ENCODE measurements around the gene HACD2.

Gene HACD2

DNA sequence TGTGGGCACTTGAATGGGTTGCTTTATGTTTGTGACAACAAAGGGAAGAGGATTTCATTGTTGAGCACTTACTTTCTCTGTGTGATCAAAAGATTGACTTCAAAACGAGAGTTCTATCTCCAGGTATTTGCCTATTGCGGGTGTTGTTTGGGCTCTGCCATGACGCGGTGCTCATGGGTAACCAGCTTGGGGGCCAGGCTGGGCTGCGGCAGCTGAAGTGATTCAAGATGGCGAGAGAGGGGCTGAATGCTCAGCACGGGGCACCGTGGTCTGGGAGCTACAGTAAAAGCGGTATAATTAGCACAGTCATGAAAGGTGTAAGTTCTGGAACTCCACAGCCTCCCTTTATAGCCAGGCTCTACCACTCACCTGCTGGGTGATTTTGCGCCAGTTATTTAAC is 105.0 kb downstream of the HACD2 start:
- no peak for DNase-seq

DNA sequence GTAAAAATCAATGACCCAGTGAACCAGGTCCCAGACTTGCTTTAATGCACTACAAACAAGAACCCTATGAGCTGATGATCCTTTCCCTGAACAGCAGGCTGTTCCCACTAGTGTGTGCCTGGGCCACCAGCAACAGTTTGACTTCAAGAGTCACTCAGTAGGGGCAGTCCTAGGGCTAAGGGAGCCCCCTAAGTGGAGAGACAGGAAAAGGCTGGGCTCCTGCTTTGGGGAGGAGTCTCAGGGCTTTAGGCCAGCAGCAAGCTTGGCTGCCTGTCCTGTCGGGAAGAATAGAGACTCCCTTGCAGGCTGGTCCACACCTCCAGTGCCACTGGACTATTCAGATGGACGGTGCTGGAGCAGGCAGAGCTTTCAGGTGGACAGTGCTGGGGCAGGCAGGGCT is 106.5 kb downstream of the HACD2 start:
- DNase-seq: no peak

DNA sequence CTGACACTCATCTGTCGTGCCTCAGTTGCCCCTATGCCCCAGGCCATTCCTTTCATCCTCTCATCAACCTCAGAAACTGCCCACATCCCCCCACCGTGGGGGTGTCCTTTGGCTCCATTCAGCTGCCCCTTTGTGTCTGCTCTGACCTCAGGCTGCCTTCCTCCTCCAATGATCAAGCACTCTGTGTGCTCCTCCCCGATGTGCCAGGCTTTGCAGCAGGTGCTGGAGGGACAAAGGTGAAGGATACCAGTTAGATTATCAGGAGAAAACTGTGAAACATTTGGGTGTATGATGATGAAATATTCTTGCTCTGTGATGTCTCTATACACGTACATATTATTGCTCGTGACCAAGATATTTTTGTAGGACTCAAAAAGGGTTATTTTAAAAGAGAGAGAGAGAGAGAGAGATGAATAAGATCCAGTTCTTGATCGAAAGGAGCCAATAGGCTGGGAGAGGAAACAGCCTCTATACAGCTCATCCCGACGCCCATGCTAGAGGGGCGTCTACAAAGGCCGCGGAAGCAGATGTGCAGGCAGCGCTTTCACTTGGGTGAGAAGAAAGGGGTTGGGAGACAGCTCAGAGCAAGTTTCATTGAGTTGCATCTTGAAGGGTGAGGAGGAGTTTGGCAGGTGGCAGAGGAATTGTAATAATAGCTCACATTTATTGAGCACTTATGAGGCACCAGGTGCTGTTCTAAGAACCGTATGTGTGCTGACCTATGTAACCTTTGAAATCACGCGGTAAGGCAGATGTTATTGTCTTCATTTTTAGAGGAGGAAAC is 107.7 kb downstream of the HACD2 start:
- no peak for DNase-seq

DNA sequence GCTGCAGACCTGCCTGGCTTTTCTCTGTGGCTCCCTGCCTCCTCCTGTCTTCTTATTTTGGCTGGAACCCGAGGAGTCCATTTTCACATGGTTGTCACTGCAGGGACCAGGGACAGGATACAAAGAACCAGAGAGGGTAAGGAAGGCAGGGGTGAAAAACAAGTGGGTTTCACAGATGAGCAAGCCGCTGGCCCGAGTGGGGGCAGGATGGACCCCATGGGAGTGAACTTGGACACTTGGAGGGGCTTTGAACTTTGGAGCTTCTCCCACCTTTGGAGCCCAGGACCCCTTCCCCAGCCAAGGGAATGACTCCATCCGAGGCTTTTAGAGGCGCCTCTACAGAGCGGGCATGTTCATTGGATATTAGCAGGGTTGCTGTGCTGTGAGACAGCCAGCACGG is 109.1 kb downstream of the HACD2 start:
- DNase-seq: no peak

DNA sequence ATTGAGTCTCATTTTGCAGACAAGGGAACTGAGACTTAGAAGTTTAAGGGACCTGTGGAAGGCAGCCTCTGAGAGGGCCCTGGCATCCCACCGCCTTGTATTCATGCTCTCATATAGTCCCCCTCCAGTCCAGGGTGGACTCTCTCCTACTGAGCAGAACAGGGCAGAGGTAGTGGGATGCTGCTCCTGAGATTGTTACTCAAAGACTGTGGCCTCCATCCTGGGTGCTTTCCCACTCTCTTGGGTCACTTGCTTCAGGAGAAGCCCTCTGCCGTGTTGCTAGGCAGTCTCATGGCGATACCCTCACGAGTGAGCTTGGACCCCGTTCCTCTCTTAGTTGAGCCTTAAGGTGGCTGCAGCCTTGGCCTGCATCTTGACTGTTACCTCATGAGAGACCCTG is 113.7 kb downstream of the HACD2 start:
- no peak for DNase-seq

DNA sequence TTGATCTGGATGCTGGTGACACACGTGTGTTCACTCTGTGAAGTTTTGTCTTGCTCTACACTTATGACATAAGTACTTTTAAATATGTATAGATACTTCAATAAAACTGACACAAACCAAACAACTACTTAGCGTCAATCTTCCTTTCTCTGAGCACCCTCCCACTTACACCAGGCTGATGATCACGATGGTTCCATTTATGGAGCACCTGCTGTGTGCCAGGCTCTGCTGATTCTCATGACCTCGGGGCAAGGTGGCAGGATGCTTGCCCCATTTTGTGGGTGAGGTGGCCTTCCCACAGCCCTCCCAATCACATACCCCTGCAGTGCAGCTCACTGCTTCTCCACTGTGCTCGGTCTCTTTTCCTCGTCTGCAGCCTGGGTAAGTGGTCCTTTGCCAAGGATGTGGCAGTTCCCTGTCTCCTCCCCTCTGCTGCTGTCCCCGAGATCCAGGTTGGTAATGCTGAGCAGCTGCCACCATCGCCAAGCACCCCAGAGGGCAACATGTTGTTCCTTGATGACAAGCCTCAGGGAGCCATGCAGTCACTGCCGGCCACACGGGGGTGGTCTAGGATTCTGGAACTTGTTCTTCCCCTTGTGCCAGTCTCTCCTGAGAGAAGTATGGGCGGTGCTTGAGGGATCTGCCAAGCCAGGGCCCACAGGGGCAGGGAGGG is 115.4 kb downstream of the HACD2 start:
- DNase-seq: no peak

DNA sequence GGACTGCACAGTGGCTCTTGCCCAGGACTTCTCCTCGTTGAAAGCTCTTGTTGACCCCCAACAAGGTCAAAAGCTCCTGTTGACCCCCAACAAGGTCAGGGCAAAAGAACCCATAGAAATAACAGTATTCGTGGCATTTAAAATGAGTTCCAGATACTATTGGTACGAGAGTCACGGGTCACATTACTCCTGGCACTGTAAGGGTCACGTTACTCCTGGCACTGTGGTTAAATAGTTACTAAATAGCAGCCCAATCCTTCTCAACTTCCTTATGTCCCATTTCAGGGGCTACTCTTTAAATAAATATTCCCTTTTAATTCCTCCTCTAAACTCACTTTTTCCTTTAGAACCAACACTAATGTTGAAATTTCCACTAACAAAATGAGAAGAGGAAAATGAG is 117.8 kb downstream of the HACD2 start:
- DNase-seq: no peak

DNA sequence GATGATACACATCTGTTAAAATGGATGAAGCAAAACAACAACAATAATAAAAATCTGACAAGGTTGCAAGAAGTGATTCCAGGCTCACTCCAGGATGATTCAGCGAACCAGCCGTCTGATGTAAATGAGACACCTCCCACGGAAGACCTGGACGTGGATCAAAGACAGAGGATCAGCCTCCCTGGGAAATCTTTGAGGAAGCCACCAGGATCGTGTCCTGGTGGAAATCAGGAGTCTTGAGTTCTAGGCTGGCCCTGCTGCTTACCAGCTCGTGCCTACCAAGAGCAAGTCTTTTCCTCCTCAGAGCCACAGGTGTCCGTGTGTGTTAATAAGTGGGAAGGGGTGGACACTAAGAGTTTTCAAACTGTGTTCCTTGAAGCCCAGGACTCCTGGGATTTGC is 120.6 kb downstream of the HACD2 start:
- no peak for DNase-seq

DNA sequence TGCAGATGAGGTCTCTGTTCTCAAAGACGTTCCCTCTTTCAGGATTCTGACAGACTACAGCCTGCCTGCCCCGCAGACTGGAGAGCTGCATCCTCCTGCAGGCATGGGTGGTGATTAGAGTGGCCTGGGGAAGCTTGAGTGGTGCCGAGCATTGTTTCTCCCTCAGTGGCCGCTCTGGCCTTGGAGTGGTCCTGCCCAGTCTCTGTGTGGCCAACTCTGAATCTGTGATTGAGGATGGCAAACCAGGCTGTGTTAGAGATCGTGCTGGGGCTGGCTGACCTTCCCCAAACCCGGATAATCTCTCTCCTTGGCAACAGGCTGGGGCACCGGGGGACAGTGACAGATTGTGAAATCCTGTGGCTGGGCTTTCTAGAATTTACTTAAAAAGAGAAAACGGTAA is 125.0 kb downstream of the HACD2 start:
- DNase-seq: no peak

DNA sequence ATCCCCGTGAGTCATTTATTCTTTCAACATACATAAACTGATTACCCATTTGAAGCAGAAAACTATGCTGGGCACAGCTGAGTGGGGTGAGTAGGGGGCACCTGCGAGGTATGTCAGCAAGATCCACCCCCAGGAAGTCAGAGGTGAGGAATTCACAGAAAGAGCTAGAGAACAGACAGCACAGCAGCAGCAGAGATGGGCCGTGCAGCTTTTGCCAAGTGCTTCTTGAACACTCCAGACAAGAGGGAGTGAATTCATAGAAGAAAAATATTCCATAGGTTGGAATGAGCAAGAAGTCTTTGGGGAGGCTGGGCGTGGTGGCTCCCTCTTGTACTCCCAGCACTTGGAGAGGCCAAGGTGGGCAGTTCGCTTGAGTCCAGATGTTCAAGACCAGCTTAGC is 126.6 kb downstream of the HACD2 start:
- DNase-seq: no peak

DNA sequence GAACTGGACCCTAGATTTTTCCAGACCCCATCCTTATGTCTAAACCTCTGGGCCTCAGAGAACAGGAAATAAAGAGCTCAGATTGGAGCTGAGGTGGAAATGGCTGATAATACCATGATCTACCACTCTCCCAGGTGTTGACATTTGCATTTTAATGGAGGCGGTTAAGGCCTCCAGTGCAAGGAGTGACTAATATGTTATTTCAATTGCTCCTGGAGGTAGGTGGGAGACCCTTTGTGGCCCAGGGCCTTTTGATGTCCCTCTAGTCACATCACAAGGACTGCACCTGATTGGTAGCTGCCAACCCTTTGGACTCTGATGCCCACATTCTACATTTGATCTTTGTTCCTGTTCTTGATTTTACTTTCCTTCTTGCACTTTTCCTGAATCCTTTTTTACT is 127.0 kb downstream of the HACD2 start:
- no peak for DNase-seq

DNA sequence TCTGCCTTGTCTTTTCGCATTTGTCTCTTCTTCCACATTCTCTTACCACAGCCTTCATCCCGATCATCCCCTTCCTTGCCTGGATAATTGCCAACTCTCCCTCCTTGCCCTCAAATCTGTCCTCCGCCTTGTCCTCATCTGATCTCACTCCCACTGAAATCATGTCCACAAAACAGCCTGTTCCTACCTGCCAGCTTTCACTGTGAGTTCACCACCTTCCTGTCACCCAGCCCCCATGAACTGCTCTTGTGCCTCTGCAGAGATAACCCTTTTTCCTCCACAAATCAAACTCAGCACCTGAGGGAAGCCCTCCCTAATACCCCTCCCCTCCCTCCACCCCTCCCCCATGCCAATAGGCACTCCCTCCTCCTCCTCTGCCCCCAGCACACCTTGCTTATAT is 131.2 kb downstream of the HACD2 start:
- no peak for DNase-seq

DNA sequence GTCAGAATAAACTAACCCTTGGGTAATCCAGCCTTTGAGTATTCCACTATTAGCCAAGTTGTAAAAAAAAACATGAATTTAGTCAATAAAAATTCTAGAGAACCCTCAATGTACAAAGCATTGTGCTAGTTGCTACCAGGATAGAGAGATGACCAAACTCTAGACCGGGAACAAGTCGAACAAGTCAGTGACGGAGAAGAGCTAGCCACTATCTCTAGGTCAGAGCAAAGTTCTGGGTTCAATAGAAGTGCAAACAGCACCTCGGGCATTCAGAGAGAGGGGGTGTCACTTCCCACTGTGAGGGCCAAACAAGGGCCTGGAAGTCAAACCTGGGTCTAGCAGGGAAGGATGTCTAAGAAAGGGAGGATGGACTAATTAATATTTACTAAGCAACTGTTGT is 133.7 kb downstream of the HACD2 start:
- DNase-seq: no peak

DNA sequence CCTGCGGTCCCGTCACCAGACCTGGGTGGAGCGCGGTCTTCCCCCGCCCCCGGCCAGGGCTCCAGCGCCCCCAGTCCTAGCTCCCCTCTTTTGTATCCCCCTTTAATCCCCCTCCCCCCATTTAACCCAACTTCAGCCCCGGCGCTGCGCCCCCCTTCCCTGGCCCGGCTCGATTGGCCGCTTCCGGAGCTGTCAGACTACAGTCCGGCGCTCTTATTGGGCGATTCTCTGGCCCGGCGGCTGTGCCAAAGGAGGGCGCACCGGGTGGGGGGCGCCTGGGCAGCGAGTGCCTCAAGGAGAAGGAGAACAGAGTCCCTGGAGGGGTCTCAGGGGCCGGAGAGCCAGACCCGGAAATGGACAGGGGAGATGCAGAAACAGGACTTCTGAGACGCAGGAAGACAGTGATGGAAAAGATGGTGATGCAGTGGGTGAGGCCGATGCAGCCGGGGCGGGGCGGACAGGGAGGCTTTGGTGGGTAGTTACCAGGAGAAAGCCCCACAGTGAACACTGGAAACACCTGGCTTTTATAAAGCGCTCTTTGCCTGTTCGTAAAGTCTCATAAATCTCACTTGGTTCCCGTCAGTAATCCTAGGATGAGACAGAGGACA is 134.8 kb downstream of the HACD2 start:
- no peak for DNase-seq

DNA sequence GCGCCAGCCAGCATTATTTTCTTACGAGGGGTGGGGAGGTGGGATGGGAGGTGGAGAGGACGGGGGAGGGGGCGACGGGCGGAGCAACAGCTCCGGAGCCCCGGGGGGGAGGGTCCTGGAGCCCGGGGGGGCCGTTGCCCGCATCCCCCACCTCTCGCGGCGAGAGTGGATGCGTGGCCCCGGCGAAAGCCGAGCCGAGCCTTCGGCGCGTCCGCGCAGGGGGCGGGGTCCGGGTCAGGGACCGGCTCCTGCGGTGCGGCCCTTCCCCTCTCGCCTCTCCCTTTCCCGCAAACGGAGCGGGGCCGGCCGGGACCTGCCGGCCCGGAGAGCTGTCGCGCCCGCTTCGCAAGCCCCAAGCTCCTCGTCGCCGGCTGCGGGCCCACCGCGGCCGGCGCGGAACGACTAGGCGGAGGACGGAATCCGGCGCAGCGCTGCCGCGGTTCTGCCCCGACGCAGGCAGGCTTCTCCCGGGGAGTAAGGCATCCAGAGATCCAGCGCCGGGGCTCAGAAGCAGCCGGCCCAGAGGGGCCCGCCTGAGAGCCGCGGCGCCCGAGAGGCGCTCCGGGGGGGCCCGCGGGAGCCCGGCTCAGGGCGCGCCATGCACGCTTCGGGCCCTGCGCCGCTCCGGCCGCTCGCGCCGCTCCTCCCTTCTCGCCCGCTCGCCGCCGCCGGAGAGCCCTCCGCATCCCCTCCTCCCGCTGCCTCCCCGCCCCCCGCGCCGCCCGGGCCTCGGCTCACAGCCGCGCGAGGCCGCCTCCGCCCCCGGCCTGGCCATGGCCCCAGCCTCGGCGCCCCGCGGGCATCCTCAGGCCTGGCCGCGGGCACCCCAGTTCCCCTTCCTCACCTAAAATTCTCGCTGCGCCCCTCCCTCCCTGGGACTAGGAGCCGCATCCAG is 135.5 kb downstream of the HACD2 start:
- no peak for DNase-seq

DNA sequence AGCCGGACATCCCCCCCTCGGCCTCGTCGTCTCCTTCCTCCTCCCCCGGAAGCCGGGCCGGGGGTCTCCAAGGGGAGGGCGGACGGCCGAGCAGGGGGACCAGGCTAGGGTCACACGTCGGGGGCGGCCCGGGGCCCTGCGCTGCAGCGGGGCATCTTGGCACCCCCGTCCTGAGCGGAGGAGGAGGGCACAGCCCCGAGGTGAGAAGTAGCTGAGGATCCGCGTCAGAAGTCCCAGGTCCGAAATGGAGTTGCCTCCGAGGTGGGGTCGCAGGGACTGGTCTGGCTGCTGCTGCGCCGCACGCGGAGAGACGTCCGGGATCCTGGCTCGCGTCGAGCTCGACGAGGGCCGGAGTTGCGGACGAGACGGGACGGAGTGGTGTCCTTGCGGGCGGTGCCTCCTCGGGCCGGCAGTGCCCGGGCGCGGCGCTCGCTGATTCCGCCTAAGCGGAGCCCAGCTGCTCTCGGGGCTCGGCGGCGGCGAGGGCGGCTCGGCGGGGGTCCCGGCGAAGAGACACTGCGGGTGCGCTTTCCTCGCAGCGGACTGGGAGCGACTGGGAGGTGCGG is 136.2 kb downstream of the HACD2 start, which contains the start of gene ADCY5:
ADCY5 (minus strand) TSS at position 555 of the 566 bp plus-strand sequence; CDS start at position 10, 545 bp downstream.
- no peak for DNase-seq

DNA sequence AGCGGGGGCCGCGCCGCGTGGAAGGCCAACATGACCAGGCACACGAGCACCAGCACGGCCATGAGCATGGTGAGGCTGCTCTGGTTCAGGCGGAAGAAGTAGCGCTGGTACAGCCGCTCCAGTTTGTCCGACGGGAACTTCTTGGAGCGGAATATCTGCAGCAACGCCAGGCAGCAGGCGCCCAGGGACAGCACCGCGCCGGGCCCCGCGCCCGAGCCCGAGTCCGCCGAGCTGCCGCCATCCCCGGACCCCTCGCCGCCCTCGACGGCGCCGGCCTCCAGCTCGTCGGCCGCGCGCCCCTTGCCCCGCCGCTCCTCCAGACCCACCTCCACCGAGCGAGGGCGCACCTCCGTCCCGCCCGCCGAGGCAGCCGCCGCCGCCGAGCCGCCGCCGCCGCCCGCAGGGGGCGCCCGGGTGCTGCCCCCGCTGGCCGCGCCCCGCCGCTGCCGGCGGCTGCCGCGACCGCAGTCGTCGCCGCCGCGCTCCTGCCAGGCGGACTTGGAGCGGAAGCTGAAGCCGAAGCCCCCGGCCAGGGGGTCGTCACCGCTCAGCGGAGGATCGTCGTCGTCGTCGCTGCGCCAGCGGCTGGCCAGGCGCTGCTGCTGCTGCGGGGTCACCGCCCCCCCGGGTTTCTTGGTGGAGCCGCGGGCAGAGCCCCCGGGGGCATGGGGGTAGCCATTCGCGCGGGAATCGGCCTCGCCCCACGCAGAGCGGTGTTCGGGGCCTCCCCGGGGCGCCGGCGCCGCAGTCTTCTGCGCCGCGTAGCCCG is 136.9 kb downstream of the HACD2 start:
- DNase-seq: no peak

DNA sequence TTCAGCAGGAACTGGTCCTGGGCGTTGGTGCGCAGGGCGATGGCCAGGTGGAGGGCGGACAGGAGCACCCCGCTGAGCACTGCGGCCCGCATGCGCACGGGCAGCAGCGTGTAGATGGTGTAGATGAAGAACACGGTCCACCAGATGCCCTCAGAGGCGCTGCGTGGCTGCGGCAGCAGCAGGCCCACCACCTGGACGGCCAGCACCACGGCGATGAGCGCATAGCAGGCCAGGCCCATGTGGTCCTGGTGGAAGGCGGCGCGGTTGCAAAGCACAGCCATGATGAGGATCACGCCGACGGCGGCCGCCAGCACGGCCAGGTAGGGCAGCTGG is 137.5 kb downstream of the HACD2 start:
- no peak for DNase-seq

DNA sequence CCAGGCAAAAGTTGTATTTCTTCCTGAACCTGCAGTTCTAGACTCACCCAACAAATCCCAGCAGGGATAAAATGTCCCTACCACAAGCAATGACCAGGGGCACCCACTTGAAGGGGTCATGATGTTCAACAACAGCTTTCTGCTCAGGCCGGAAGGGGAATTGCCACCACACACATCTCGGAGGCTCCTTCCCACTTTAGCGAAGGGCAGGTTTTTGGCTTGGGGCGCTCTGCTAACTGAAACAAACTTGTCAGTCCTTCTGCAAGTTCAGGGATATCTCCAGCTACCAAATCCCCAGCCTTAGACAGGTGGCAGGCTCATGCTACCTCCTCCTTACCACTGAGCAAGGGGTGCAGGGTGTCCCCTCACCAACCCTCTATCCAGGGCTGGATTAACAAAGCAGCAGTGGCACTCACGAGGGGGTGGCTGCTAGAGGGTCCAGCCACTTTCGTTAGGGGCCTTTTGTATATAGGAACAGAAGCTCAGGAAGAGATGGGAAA is 138.2 kb downstream of the HACD2 start:
- no peak for DNase-seq

DNA sequence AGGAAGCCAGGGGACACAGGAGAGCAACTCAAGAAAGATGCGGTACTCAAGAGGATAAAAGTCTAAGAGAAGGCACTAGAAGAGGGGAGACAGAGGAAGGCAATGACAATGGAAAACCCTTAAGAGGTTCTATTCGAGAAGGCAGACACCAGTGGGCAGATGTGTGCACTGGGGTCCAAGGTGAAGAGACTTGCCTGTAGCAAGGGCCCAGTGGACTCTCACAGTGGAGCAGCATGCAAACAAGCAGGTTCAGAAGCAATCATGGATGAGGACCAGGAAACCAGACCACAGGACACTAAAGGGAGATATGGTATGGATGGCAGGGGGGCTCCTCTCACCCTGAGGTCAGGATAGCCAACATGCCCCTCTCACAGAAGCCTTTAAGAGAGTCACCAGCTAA is 138.6 kb downstream of the HACD2 start:
- no peak for DNase-seq

DNA sequence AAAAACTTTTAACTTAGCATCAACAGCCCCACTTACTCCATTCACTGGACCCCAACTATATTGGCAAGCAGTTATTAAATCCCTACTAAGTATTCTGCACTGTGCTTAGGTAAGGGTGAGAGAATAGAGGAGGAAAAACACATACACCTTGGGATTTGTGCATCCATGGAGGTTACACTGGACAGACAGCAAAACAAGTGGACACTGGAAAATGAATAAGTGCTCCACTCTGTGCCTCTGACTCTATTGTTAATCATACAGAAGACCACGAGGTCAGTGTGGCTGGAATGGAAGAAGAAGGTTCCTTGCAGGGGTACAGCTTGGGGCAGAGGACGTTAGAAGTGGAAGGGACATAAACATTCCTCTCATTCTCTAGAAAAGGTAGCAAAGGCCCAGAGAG is 139.2 kb downstream of the HACD2 start:
- DNase-seq: no peak

DNA sequence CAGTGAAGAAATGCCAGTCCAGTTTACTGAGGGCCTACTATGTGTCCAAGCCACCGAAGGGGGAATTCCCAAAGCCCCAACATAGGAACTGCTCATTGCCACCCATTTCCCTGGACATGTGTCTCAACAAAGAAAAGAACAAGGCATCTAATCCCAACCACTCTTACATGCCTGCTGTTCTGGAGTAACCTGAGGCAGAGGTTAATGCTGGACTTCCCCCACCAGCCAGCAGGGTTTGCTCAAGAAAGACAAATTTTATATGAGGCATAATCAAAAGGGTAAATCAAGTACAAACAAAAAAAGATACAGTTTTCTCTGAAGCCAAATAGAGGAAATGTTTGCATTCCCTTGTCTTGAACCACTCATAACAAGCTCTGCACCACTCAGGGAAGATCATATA is 140.1 kb downstream of the HACD2 start:
- no peak for DNase-seq
